ENCODE data around the gene P2RX6. TPM values are rescaled to one million over a fixed set of nuclear protein-coding genes. Genes with fewer than 3 reads are reported as not detected.
"Not testable (repeated sequence)": the region's sequence is repeated elsewhere in the genome, so short reads cannot be mapped to it uniquely, and the experiment has no call there.

The P2RX6 gene
- total and polyA plus RNA-seq, 2 experiments from 2014 or later = 1.6 to 2.2 TPM

- Histone ChIP-seq H3K9me2 (ENCODE audit: insufficient read depth) (no peaks in the 10 kb centered on the region), H3F3A (ENCODE audit: insufficient read depth) (peaks cover 12% of the 10 kb centered on the region), H3K79me2 (ENCODE audit: insufficient read depth) (peaks cover 39% of the 10 kb centered on the region), H3K4me1 (ENCODE audit: insufficient read depth) (peaks cover 17% of the 10 kb centered on the region), H3K4me3 (peak overlapping the region; percentile 84), H4K20me1 (ENCODE audit: insufficient read depth) (no peaks in the 10 kb centered on the region), H3K27me3 (replicated peaks; ENCODE audit: insufficient read depth) (no peaks in the 10 kb centered on the region), H3K4me2 (ENCODE audit: unreplicated experiment) (peak overlapping the region; percentile 93), H3K27ac (peak overlapping the region; percentile 99), H2AFZ (peak overlapping the region; percentile 78), H3K9ac (peak overlapping the region; percentile 98), H3K36me3 (ENCODE audit: low read depth) (no peaks in the 10 kb centered on the region), H3K9me3 (ENCODE audit: low read depth) (no peaks in the 10 kb centered on the region)
- WGBS, 2 experiments (ENCODE audit: low coverage in 1 of 2, low lambda C conversion rate in 2 of 2, missing lambda C conversion rate in 2 of 2) = 1 to 2% methylated on average over 22 to 26 of the region's 26 CpGs
- TF ChIP-seq EZH2 (IDR thresholded peaks at IDR 0.05; ENCODE audit: insufficient read depth, poor library complexity, severe bottlenecking) (no peak), EZH2phosphoT487 (IDR thresholded peaks at IDR 0.05; ENCODE audit: insufficient read depth, low read depth) (no peak)
- no peak for DNase-seq
- in situ Hi-C loops (cut with MboI) = no loop called here
Observed at GRCh38 chr22:21000987-21001600, 13.9 kb upstream of the P2RX6 start.

- 0 to 1% methylated on average over 73 to 79 of the region's 83 CpGs for WGBS, 2 experiments (ENCODE audit: low coverage in 1 of 2, low lambda C conversion rate in 2 of 2, missing lambda C conversion rate in 2 of 2)
- Histone ChIP-seq H2AFZ (peak within 1 kb of the TSS; percentile 78), H3K4me3 (peak within 1 kb of the TSS; percentile 84), H3K4me2 (ENCODE audit: unreplicated experiment) (peak within 1 kb of the TSS; percentile 93), H3F3A (ENCODE audit: insufficient read depth) (peaks cover 12% of the 10 kb centered on the region), H3K36me3 (ENCODE audit: low read depth) (no peaks in the 10 kb centered on the region), H3K4me1 (ENCODE audit: insufficient read depth) (peaks cover 17% of the 10 kb centered on the region), H3K27me3 (replicated peaks; ENCODE audit: insufficient read depth) (no peaks in the 10 kb centered on the region), H3K79me2 (ENCODE audit: insufficient read depth) (peaks cover 39% of the 10 kb centered on the region), H3K9me3 (ENCODE audit: low read depth) (no peaks in the 10 kb centered on the region), H3K27ac (peak within 1 kb of the TSS; percentile 99), H3K9ac (peak within 1 kb of the TSS; percentile 98), H3K9me2 (ENCODE audit: insufficient read depth) (no peaks in the 10 kb centered on the region), H4K20me1 (ENCODE audit: insufficient read depth) (no peaks in the 10 kb centered on the region)
- DNase-seq = peak; percentile 98
- no peak for TF ChIP-seq EZH2phosphoT487 (IDR thresholded peaks at IDR 0.05; ENCODE audit: insufficient read depth, low read depth)
- TF ChIP-seq EZH2 (IDR thresholded peaks at IDR 0.05; ENCODE audit: insufficient read depth, poor library complexity, severe bottlenecking) = no peak
- in situ Hi-C loops (cut with MboI) = no loop called here
Observed at GRCh38 chr22:21001601-21002325, 13.2 kb upstream of the P2RX6 start, which contains the start of gene THAP7. Gene THAP7 (minus strand): TSS chr22:21002118. CDS start chr22:21001911, 207 bp downstream.

- Histone ChIP-seq H3K27ac (no peak overlapping the region), H3K27me3 (replicated peaks; ENCODE audit: insufficient read depth) (no peaks in the 10 kb centered on the region), H3K4me2 (ENCODE audit: unreplicated experiment) (peak overlapping the region; percentile 93), H3K4me1 (ENCODE audit: insufficient read depth) (peaks cover 17% of the 10 kb centered on the region), H3K9ac (no peak overlapping the region), H2AFZ (no peak overlapping the region), H3K36me3 (ENCODE audit: low read depth) (no peaks in the 10 kb centered on the region), H4K20me1 (ENCODE audit: insufficient read depth) (no peaks in the 10 kb centered on the region), H3K79me2 (ENCODE audit: insufficient read depth) (peaks cover 39% of the 10 kb centered on the region), H3K4me3 (peak overlapping the region; percentile 84; the same call in 1 of the 2 replicates), H3K9me2 (ENCODE audit: insufficient read depth) (no peaks in the 10 kb centered on the region), H3F3A (ENCODE audit: insufficient read depth) (peaks cover 18% of the 10 kb centered on the region), H3K9me3 (ENCODE audit: low read depth) (no peaks in the 10 kb centered on the region)
- TF ChIP-seq EZH2 (IDR thresholded peaks at IDR 0.05; ENCODE audit: insufficient read depth, poor library complexity, severe bottlenecking) (no peak), EZH2phosphoT487 (IDR thresholded peaks at IDR 0.05; ENCODE audit: insufficient read depth, low read depth) (no peak)
- in situ Hi-C loops (cut with MboI) = no loop called here
- DNase-seq = no peak
- WGBS, 2 experiments (ENCODE audit: low coverage in 1 of 2, low lambda C conversion rate in 2 of 2, missing lambda C conversion rate in 2 of 2) = 73 to 76% methylated on average over 4 of the region's 4 CpGs
Observed at GRCh38 chr22:21003782-21004181, 11.2 kb upstream of the P2RX6 start.

- in situ Hi-C loops (cut with MboI); H3K36me3 ChIP-seq (ENCODE audit: low read depth); H2AFZ ChIP-seq; H3K9me2 ChIP-seq (ENCODE audit: insufficient read depth); H3F3A ChIP-seq (ENCODE audit: insufficient read depth); H3K27ac ChIP-seq; H3K9ac ChIP-seq; H3K79me2 ChIP-seq (ENCODE audit: insufficient read depth); H3K27me3 ChIP-seq (replicated peaks; ENCODE audit: insufficient read depth); H3K4me1 ChIP-seq (ENCODE audit: insufficient read depth); H4K20me1 ChIP-seq (ENCODE audit: insufficient read depth); H3K4me2 ChIP-seq (ENCODE audit: unreplicated experiment); H3K9me3 ChIP-seq (ENCODE audit: low read depth); H3K4me3 ChIP-seq; DNase-seq: not testable (repeated sequence)
- 86 to 87% methylated on average over 13 of the region's 13 CpGs for WGBS, 2 experiments (ENCODE audit: low coverage in 1 of 2, low lambda C conversion rate in 2 of 2, missing lambda C conversion rate in 2 of 2)
Observed at GRCh38 chr22:21009208-21009607, 5.8 kb upstream of the P2RX6 start.
